Gastrocnemius medialis (tissue), 4 donors: ENCODE measurements around the gene ADGRV1.

ENCODE experiments used
- CTCF ChIP-seq, 5 experiments: fragments of 450-650 bp in 3 of 5; fragments of 200-600 bp in 2 of 5; sonication (generic) in 2 of 5; IDR thresholded peaks in 4 of 5; conservative IDR thresholded peaks in 1 of 5; 1 replicate in 4 of 5; 2 replicates in 1 of 5; pipeline ENCODE4 v1.5.1; 2016 to 2019; ENCODE audit warnings: antibody characterized with exemption in 5 of 5, mild to moderate bottlenecking in 3 of 5, moderate library complexity in 3 of 5
- POLR2A ChIP-seq, 2 donors: fragments of 450-650 bp; IDR thresholded peaks; one replicate each; pipeline ENCODE4 v1.6.1; 2017; ENCODE audit warnings: antibody characterized with exemption in 2 of 2, mild to moderate bottlenecking in 2 of 2, moderate library complexity in 2 of 2

GRCh38 chr5:90809311-90810056, 250.9 kb downstream of the ADGRV1 start:
- TF ChIP-seq CTCF (IDR thresholded peaks at IDR 0.05 in 4 of 5, conservative IDR thresholded peaks at IDR 0.05 in 1 of 5) (no peak), POLR2A (IDR thresholded peaks at IDR 0.05) (no peak)
